Measurements from ENCODE around the gene DPYD.

Gene DPYD

GRCh38 chr1:97920832-97921571 is at the start of gene DPYD:
Gene DPYD (minus strand): TSS chr1:97921034. CDS start chr1:97920922, 112 bp downstream.
- peak; percentile 66 for DNase-seq (ENCODE audit: low spot score)

- no peak for DNase-seq (ENCODE audit: low spot score)
These were observed 39.6 kb upstream of the DPYD start for GRCh38 chr1:97960470-97960869.

- no peak for DNase-seq (ENCODE audit: low spot score)
These were observed 26.9 kb upstream of the DPYD start for GRCh38 chr1:97947695-97948094.

GRCh38 chr1:97943354-97943753 is 22.5 kb upstream of the DPYD start:
- peak; percentile 66 for DNase-seq (ENCODE audit: low spot score)

- no peak for DNase-seq (ENCODE audit: low spot score)
These were observed 21.6 kb upstream of the DPYD start for GRCh38 chr1:97942161-97943123.

- no peak for DNase-seq (ENCODE audit: low spot score)
These were observed 17.4 kb upstream of the DPYD start for GRCh38 chr1:97938285-97938642.

- DNase-seq (ENCODE audit: low spot score), result no peak
These were observed 16.1 kb upstream of the DPYD start for GRCh38 chr1:97936976-97937375.

GRCh38 chr1:97934491-97934890 is 13.7 kb upstream of the DPYD start:
- no peak for DNase-seq (ENCODE audit: low spot score)

GRCh38 chr1:97929874-97930851 is 9.3 kb upstream of the DPYD start:
- DNase-seq (ENCODE audit: low spot score), result no peak

- DNase-seq (ENCODE audit: low spot score), result no peak
These were observed 5.3 kb upstream of the DPYD start for GRCh38 chr1:97926017-97926708.

- no peak for DNase-seq (ENCODE audit: low spot score)
These were observed 4.3 kb upstream of the DPYD start for GRCh38 chr1:97925151-97925550.

GRCh38 chr1:97923811-97924210 is 3.0 kb upstream of the DPYD start:
- DNase-seq (ENCODE audit: low spot score), result no peak

- DNase-seq (ENCODE audit: low spot score), result no peak
These were observed 480 bp downstream of the DPYD start for GRCh38 chr1:97920276-97920831.

- no peak for DNase-seq (ENCODE audit: low spot score)
These were observed 1.1 kb downstream of the DPYD start for GRCh38 chr1:97919585-97920261.

GRCh38 chr1:97918961-97919360 is 1.9 kb downstream of the DPYD start:
- DNase-seq (ENCODE audit: low spot score), result no peak

- DNase-seq (ENCODE audit: low spot score), result no peak
These were observed 7.2 kb downstream of the DPYD start for GRCh38 chr1:97913506-97914139.

GRCh38 chr1:97911266-97912215 is 9.3 kb downstream of the DPYD start:
- DNase-seq (ENCODE audit: low spot score), result no peak

- DNase-seq (ENCODE audit: low spot score), result no peak
These were observed 11.6 kb downstream of the DPYD start for GRCh38 chr1:97909266-97909665.

- DNase-seq (ENCODE audit: low spot score), result no peak
These were observed 12.9 kb downstream of the DPYD start for GRCh38 chr1:97907886-97908285.

Data from kidney capillary endothelial cell (primary cell).